SK-N-MC (cell line): ENCODE results near the gene CDNF.

ENCODE experiments used
- EZH2 ChIP-seq: fragments of 200-600 bp; sonication (generic); IDR thresholded peaks from one replicate; pipeline ENCODE4 v1.6.1; 2017; ENCODE audit warnings: antibody characterized with exemption
- POLR2AphosphoS5 ChIP-seq: IDR thresholded peaks from 2 replicates; pipeline ENCODE4 v1.6.1; 2012; ENCODE audit warnings: mild to moderate bottlenecking, low read depth, low read length, borderline replicate concordance

- TF ChIP-seq EZH2 (no peak), POLR2AphosphoS5 (no peak)
Measured at GRCh38 chr10:14826076-14826829, 11.6 kb downstream of the CDNF start.
